ENCODE data around the gene ADH4. TPM values are rescaled to one million over a fixed set of nuclear protein-coding genes. Genes with fewer than 3 reads are reported as not detected.

The ADH4 gene
- polyA plus RNA-seq, 1 of the 3 experiments (the other 2 are of a cell fraction): not detected

DNA sequence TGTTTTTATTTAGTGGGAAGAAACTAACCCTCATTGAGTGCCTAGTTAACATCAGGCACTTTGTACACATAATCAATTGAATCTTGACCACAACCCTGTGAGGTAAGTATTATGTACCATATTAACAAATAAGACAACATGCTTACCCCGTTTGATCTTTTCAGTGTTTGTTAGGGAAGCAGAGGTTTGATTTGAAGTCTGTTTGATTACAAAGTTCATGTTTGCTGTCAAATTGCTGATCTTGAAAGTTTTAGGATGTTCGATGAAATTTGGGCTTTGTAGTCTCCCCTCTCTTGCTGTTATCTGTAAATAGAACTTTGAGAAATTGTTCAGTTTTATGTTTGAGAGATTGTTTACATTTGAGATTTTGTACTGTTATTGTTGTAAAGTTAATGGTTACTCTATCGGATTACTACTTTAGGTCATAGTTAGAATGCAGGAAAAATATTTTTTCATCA is 13.4 kb upstream of the ADH4 start:
- 53% methylated on average over 3 of the region's 3 CpGs for WGBS (ENCODE audit: low lambda C conversion rate)
- Histone ChIP-seq H3K9me3 (no peaks in the 10 kb centered on the region), H3K9me2 (no peaks in the 10 kb centered on the region), H3K79me2 (ENCODE audit: insufficient read depth) (no peaks in the 10 kb centered on the region), H3K36me3 (replicated peaks in 1 of 2; ENCODE audit: control insufficient read depth in 1 of 2, insufficient read depth in 2 of 2, low read length in 1 of 2) (no peaks in the 10 kb centered on the region), H3K4me1 (ENCODE audit: control insufficient read depth in 1 of 2, insufficient read depth in 2 of 2, low read depth in 1 of 2, low read length in 1 of 2) (no peaks in the 10 kb centered on the region), H3F3A (replicated peaks; ENCODE audit: insufficient read depth) (no peaks in the 10 kb centered on the region), H3K27me3 (ENCODE audit: insufficient read depth) (no peaks in the 10 kb centered on the region), H3K9ac (no peak overlapping the region), H3K4me3 (ENCODE audit: low read depth in 2 of 2, low read length in 1 of 2) (no peak overlapping the region), H4K20me1 (ENCODE audit: insufficient read depth) (no peaks in the 10 kb centered on the region), H3K4me2 (no peak overlapping the region), H3K27ac (ENCODE audit: low read depth in 2 of 2, low read length in 1 of 2) (no peak overlapping the region), H2AFZ (ENCODE audit: low read depth) (no peak overlapping the region)
- TF ChIP-seq FOSL2 (IDR thresholded peaks at IDR 0.05; ENCODE audit: borderline replicate concordance, low read depth): no peak
- TF ChIP-seq, protein P1, sequence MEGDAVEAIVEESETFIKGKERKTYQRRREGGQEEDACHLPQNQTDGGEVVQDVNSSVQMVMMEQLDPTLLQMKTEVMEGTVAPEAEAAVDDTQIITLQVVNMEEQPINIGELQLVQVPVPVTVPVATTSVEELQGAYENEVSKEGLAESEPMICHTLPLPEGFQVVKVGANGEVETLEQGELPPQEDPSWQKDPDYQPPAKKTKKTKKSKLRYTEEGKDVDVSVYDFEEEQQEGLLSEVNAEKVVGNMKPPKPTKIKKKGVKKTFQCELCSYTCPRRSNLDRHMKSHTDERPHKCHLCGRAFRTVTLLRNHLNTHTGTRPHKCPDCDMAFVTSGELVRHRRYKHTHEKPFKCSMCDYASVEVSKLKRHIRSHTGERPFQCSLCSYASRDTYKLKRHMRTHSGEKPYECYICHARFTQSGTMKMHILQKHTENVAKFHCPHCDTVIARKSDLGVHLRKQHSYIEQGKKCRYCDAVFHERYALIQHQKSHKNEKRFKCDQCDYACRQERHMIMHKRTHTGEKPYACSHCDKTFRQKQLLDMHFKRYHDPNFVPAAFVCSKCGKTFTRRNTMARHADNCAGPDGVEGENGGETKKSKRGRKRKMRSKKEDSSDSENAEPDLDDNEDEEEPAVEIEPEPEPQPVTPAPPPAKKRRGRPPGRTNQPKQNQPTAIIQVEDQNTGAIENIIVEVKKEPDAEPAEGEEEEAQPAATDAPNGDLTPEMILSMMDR (IDR thresholded peaks at IDR 0.05): no peak
- TF ChIP-seq, protein P2, sequence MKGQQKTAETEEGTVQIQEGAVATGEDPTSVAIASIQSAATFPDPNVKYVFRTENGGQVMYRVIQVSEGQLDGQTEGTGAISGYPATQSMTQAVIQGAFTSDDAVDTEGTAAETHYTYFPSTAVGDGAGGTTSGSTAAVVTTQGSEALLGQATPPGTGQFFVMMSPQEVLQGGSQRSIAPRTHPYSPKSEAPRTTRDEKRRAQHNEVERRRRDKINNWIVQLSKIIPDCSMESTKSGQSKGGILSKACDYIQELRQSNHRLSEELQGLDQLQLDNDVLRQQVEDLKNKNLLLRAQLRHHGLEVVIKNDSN (IDR thresholded peaks at IDR 0.05; ENCODE audit: borderline replicate concordance, low read depth): no peak
- TF ChIP-seq FOXM1 (IDR thresholded peaks at IDR 0.05; ENCODE audit: low read depth): no peak
- TF ChIP-seq FOXJ3 (CRISPR knock-in tag; IDR thresholded peaks at IDR 0.05): no peak
- no peak for TF ChIP-seq NFIC (IDR thresholded peaks at IDR 0.05; ENCODE audit: borderline replicate concordance)
- no peak for TF ChIP-seq EZH2phosphoT487 (IDR thresholded peaks at IDR 0.05; ENCODE audit: borderline replicate concordance, low read depth)
- TF ChIP-seq MEF2A (IDR thresholded peaks at IDR 0.05; ENCODE audit: borderline replicate concordance, low read depth): no peak
- TF ChIP-seq, protein P3, sequence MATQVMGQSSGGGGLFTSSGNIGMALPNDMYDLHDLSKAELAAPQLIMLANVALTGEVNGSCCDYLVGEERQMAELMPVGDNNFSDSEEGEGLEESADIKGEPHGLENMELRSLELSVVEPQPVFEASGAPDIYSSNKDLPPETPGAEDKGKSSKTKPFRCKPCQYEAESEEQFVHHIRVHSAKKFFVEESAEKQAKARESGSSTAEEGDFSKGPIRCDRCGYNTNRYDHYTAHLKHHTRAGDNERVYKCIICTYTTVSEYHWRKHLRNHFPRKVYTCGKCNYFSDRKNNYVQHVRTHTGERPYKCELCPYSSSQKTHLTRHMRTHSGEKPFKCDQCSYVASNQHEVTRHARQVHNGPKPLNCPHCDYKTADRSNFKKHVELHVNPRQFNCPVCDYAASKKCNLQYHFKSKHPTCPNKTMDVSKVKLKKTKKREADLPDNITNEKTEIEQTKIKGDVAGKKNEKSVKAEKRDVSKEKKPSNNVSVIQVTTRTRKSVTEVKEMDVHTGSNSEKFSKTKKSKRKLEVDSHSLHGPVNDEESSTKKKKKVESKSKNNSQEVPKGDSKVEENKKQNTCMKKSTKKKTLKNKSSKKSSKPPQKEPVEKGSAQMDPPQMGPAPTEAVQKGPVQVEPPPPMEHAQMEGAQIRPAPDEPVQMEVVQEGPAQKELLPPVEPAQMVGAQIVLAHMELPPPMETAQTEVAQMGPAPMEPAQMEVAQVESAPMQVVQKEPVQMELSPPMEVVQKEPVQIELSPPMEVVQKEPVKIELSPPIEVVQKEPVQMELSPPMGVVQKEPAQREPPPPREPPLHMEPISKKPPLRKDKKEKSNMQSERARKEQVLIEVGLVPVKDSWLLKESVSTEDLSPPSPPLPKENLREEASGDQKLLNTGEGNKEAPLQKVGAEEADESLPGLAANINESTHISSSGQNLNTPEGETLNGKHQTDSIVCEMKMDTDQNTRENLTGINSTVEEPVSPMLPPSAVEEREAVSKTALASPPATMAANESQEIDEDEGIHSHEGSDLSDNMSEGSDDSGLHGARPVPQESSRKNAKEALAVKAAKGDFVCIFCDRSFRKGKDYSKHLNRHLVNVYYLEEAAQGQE (IDR thresholded peaks at IDR 0.05; ENCODE audit: low read depth, low read length): no peak
- TF ChIP-seq, protein P4, sequence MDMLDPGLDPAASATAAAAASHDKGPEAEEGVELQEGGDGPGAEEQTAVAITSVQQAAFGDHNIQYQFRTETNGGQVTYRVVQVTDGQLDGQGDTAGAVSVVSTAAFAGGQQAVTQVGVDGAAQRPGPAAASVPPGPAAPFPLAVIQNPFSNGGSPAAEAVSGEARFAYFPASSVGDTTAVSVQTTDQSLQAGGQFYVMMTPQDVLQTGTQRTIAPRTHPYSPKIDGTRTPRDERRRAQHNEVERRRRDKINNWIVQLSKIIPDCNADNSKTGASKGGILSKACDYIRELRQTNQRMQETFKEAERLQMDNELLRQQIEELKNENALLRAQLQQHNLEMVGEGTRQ (IDR thresholded peaks at IDR 0.05; ENCODE audit: borderline replicate concordance, low read depth, low read length): no peak
- no peak for TF ChIP-seq CHD2 (IDR thresholded peaks at IDR 0.05; ENCODE audit: low read length, partially characterized antibody)
- TF ChIP-seq TAF1 (IDR thresholded peaks at IDR 0.05; ENCODE audit: borderline replicate concordance, low read depth, low read length): no peak
- no peak for TF ChIP-seq GABPA (IDR thresholded peaks at IDR 0.05; ENCODE audit: low read depth)
- TF ChIP-seq MXI1 (IDR thresholded peaks at IDR 0.05; ENCODE audit: low read depth, low read length): no peak
- no peak for TF ChIP-seq RCOR1 (IDR thresholded peaks at IDR 0.05; ENCODE audit: low read length)
- TF ChIP-seq GATA2 (CRISPR knock-in tag; IDR thresholded peaks at IDR 0.05): no peak
- no peak for TF ChIP-seq TCF12 (IDR thresholded peaks at IDR 0.05)
- no peak for TF ChIP-seq SIN3A (IDR thresholded peaks at IDR 0.05; ENCODE audit: borderline replicate concordance, low read depth, low read length)
- TF ChIP-seq RXRA (IDR thresholded peaks at IDR 0.05; ENCODE audit: borderline replicate concordance, low read depth): no peak
- POLR2A ChIA-PET: no interaction called here
- CTCF ChIA-PET: no interaction called here
- no peak for DNase-seq
